Jurkat, Clone E6-1 (cell line): ENCODE measurements around the gene MSANTD3.
"Not testable (repeated sequence)": the region's sequence is repeated elsewhere in the genome, so short reads cannot be mapped to it uniquely, and the experiment has no call there.

Experiments
- DNase-seq: peaks from one replicate; pipeline ENCODE4 v3.0.0-alpha.2; 2011; ENCODE audit warnings: low read depth, low spot score
- H3K4me3 ChIP-seq: 2 replicates; pipeline ENCODE4 v1.5.1; 2011; ENCODE audit warnings: mild to moderate bottlenecking, low read length, control low read depth, moderate library complexity

The MSANTD3 gene

GRCh38 chr9:100427366-100428263 lies 672 bp downstream of the MSANTD3 start:
- H3K4me3 ChIP-seq: peak overlapping the region; percentile 67
- DNase-seq: no peak

DNA sequence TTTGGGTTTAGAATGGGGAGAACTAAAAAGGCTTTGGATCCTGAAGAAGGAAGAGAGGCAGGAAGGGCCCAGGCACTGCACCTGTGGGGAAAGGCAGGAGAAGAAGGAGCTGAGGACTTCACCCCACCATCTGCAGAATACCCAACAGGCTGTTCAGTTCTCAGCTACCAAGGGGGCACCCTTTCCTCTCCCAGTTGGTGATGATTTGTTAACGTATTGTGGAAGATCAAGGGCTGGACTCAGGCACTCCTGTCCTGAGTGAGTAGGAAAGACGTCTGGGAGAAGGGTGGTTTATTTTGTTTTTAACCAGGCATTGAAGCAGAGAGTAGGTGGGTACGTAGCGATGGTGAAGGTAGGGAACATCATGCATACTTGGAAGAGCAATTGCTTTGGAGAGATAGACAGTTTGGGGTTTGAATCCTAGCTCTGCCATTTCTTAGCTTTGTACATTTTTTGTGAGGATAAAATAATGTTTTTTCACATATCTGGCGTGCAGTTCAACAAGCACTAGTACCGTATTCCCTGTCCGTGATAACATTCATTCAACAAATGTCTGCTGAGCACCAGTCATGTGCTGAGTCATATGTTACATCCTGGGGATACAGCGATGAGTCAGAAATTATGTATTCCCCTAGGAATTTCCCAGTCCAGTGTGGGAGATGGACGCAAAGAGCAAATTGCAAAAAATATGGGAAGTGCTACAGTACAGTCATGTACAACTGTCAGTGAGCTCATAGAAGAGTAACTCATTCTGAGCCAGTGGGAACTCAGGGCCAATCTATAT lies 2.1 kb downstream of the MSANTD3 start:
- DNase-seq: no peak
- H3K4me3 ChIP-seq: no peak overlapping the region

GRCh38 chr9:100430286-100430940 lies 3.5 kb downstream of the MSANTD3 start:
- DNase-seq: no peak
- no peak overlapping the region for H3K4me3 ChIP-seq

- DNase-seq: no peak
Observed at GRCh38 chr9:100431886-100432285, 4.9 kb downstream of the MSANTD3 start.

DNA sequence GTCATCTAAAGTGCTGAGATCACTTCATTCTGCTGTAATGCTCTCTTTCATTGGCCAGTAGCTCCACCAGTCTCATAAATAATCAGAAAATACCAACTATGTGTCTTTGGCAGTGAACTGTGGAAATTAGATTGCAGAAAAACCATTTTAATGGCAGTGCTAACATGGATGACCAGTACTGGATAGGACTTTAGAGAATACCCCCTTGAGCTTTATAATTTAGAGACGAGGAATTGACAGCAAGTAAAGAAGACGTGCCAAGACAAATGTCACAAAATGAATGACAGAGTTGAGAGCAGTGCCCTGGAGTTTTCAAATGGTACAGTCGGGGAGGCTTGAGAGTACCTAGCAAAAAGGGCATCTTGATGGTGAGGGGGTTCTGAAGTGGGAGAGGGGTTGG lies 5.8 kb downstream of the MSANTD3 start:
- no peak for DNase-seq
- H3K4me3 ChIP-seq: no peak overlapping the region

More at GRCh38 chr9:100431886-100432285, 4.9 kb downstream of the MSANTD3 start:
- H3K4me3 ChIP-seq: no peak overlapping the region

DNA sequence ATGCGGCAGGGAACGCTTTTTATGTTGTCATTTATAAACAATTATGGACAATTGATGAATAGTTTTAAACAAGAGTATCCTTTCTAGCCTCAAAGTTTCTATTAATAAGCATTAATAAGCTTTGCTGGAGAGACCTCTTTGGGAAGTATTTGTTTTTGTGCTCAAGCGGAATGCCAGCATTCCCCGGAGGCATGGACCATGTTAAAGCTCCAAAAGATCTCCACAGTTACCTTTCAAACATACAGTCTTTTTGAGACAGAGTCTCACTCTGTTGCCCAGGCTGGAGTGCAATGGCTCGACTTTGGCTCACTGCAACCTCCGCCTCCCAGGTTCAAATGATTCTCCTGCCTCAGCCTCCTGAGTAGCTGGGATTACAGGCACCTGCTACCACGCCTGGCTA lies 9.6 kb downstream of the MSANTD3 start:
- DNase-seq: no peak

DNA sequence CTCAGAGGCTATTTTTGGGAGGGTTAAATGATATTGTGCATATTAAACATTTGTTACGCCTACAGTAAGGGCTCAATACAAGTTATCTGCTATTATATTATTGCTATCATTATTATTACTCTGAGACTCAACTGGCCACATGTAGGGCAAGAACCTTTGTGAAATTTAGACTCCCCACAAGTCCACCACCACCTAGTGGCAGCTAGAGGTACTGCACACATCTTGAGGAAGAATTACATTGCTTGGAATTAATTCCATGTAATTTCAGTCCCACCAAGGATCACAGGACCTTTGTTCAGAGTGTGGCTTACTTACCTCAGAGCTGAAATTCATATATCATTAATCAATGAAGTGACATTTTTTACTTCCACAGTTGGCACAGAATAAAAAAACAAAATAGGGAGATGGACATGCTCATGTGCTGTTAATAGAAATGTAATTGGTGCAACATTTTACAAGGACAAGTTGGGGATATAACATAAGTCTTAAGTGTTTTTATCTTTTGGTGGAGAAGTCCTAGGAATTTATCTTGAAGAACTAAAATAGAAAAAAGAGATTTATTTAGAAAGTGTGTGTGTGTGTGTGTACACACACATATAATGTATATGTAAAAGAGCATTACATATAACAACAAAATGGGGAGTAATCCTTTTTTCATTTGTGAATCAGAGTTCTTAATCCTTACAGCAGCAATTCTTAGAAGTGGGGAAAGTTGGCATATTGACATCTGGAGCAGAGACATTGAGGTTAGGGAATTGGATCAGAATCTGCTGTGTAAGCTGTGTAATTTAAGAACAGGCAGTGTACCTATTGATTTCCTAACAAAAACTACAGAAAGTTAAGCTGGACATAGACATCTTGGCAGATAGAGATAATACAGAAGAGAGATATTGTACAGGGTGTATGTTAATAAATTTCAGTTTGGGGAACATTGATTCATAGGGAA lies 11.2 kb downstream of the MSANTD3 start:
- DNase-seq: peak; percentile 58

More for the DNA sequence above, 9.6 kb downstream of the MSANTD3 start:
- no peak overlapping the region for H3K4me3 ChIP-seq

DNA sequence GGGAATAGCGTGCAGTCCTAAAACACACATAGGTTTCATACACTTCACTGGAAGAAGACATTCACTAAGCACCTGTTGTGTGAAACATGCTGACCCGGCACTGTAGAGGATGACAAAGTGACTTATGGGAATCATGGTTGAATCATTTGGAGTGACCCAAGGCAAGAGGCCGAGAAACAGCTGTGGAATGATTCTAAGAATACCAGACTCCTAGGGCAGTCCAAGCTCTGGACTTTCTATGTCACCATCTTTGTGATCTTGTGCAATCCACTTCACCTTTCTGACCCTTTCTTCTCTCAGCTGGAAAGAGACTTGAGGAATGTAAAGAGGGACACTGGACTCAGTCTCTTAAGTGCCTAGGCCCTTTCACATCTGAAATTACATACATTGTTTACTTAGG lies 13.1 kb downstream of the MSANTD3 start:
- DNase-seq: no peak
- no peak overlapping the region for H3K4me3 ChIP-seq

More for the DNA sequence above, 11.2 kb downstream of the MSANTD3 start:
- no peak overlapping the region for H3K4me3 ChIP-seq

GRCh38 chr9:100440487-100440886 lies 13.5 kb downstream of the MSANTD3 start:
- DNase-seq, H3K4me3 ChIP-seq: not testable (repeated sequence)

- H3K4me3 ChIP-seq: no peak overlapping the region
- DNase-seq: no peak
Observed at GRCh38 chr9:100441911-100442361, 15.0 kb downstream of the MSANTD3 start.

GRCh38 chr9:100443781-100444768 lies 17.1 kb downstream of the MSANTD3 start:
- no peak overlapping the region for H3K4me3 ChIP-seq
- DNase-seq: no peak

- no peak overlapping the region for H3K4me3 ChIP-seq
Observed at GRCh38 chr9:100445161-100445902, 18.4 kb downstream of the MSANTD3 start.

DNA sequence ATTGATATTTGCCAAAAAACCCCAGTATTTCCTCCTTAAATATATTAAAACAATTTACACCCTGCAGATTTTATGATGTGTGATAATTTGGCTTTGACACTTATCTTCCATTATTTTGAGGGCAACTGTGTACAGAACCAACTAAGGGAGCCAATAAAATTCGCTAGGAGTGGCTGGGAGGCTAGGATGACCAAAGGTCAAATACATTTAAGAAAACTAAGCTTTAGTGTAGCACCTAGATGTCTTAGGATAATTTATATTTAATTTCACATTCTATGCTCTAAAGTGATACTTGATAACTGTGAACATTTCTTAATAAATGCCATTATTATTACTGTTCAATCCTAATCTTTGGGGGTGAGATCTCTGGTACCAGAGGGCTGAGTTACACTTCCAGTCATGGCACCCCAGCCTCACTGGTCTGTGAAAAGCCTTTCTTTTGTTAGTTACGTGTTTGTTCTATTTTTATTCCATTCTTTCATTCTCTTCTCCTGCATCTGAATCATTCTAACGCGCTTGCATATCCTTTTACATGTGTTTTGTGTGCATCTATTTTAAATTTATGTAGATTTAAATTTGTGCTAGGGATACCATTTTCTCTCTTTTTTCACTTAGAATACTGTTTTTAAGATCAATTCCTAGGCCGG lies 19.1 kb downstream of the MSANTD3 start:
- no peak overlapping the region for H3K4me3 ChIP-seq

More at GRCh38 chr9:100445161-100445902, 18.4 kb downstream of the MSANTD3 start:
- no peak for DNase-seq

DNA sequence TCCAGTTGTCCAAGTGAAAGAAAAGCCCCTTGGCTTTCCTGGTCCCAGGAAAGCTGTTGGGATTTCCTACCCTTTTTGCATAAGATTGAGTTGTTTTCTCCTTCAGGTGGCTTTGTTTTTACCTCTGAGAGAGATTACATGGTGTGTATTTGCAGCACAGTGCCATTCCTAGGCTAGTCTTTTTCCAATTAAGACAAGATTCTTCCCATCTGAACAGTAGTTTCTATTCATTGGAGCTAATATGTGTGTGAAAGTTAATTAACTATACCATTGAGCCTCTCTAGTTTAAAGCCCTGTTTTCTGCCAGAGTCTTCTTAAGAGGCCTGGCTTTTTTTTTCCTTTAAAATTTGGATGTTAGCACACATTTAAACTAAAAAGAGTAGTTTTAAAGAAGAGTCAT lies 20.1 kb downstream of the MSANTD3 start:
- no peak for DNase-seq
- H3K4me3 ChIP-seq: no peak overlapping the region

More for the DNA sequence above, 19.1 kb downstream of the MSANTD3 start:
- DNase-seq: no peak

DNA sequence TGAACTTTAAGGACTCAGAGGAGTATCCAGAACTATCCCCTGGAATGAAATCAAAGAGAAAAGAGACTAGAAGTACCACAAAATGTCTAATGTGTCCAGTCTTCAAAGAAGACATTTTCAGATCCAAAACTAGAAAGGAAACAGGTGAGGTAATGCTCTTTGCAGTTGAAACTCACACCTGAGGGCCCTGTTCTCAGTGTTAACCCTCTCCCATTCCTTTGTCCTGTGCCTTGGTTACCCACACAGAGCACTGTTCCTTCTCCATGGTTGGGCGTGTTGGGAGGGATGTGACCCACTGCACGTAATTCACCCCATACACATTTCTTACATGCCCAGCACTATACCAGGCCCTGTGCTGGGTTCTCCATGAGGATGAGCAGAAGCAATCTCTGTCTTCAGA lies 21.3 kb downstream of the MSANTD3 start:
- DNase-seq: no peak
- no peak overlapping the region for H3K4me3 ChIP-seq

GRCh38 chr9:100449420-100449819 lies 22.5 kb downstream of the MSANTD3 start:
- H3K4me3 ChIP-seq: no peak overlapping the region
- no peak for DNase-seq
